HEK293 (cell line): ENCODE results near the gene SLC38A6.

Experiments used
- CTCF ChIA-PET: fragments of 350-600 bp; formaldehyde crosslinking; extraction: SDS; loops from one replicate; lab custom pipeline; 2021; ENCODE audit warnings: antibody characterized with exemption; lab: Yijun Ruan, JAX
- POLR2A ChIA-PET: fragments of 300-600 bp; formaldehyde crosslinking; extraction: SDS; loops from one replicate; lab custom pipeline; 2020; ENCODE audit warnings: antibody characterized with exemption, inconsistent platforms; lab: Yijun Ruan, JAX
- H3K27ac ChIP-seq: fragments of 200-500 bp; sonication (Bioruptor generic); 2 replicates; pipeline ENCODE4 v1.5.1; 2014; ENCODE audit warnings: low read depth, low read length, control low read depth, inconsistent platforms; ENCODE audit errors: extremely low read depth
- H3K36me3 ChIP-seq, 2 experiments: fragments of 200-500 bp in 1 of 2; sonication (Bioruptor generic) in 1 of 2; 1 replicate in 1 of 2; 2 replicates in 1 of 2; pipeline ENCODE4 v1.5.1; 2014 to 2017; ENCODE audit warnings: inconsistent platforms in 2 of 2, low read length in 2 of 2; ENCODE audit not compliant: control insufficient read depth in 2 of 2, insufficient read depth in 1 of 2
- H3K4me1 ChIP-seq: fragments of 200-500 bp; sonication (Bioruptor generic); 2 replicates; pipeline ENCODE4 v1.5.1; 2014; ENCODE audit warnings: mild to moderate bottlenecking, low read length, inconsistent platforms; ENCODE audit not compliant: control insufficient read depth, insufficient read depth
- H3K4me3 ChIP-seq: 2 replicates; pipeline ENCODE4 v1.5.1; 2011; ENCODE audit warnings: low read depth, mild to moderate bottlenecking, control low read depth, low read length, moderate library complexity
- H3K9me3 ChIP-seq: fragments of 200-500 bp; sonication (Bioruptor generic); 2 replicates; pipeline ENCODE4 v1.5.1; 2014; ENCODE audit warnings: low read depth, low read length, inconsistent platforms; ENCODE audit not compliant: control insufficient read depth, insufficient read depth
- AEBP2 ChIP-seq: fragments of 450-650 bp; formaldehyde crosslinking; IDR thresholded peaks from 2 replicates; pipeline ENCODE4 v1.5.1; 2016; ENCODE audit warnings: missing biosample characterization, missing genetic modification characterization, borderline replicate concordance
- KLF1 ChIP-seq: fragments of 450-650 bp; formaldehyde crosslinking; IDR thresholded peaks from 2 replicates; pipeline ENCODE4 v1.5.1; 2016; ENCODE audit warnings: missing biosample characterization, missing genetic modification characterization
- REPIN1 ChIP-seq: fragments of 450-650 bp; formaldehyde crosslinking; IDR thresholded peaks from 2 replicates; pipeline ENCODE4 v1.5.1; 2017; ENCODE audit warnings: missing biosample characterization, missing genetic modification characterization, low read depth
- SCRT1 ChIP-seq: fragments of 450-650 bp; formaldehyde crosslinking; IDR thresholded peaks from 2 replicates; pipeline ENCODE4 v1.5.1; 2016; ENCODE audit warnings: missing biosample characterization, missing genetic modification characterization, borderline replicate concordance
- SP7 ChIP-seq: fragments of 450-650 bp; formaldehyde crosslinking; IDR thresholded peaks from 2 replicates; pipeline ENCODE4 v1.5.1; 2016; ENCODE audit warnings: missing biosample characterization, missing genetic modification characterization
- ZNF155 ChIP-seq: fragments of 450-650 bp; formaldehyde crosslinking; IDR thresholded peaks from 2 replicates; pipeline ENCODE4 v1.5.1; 2016; ENCODE audit warnings: missing biosample characterization, missing genetic modification characterization
- ZNF175 ChIP-seq: fragments of 450-650 bp; formaldehyde crosslinking; IDR thresholded peaks from 2 replicates; pipeline ENCODE4 v1.5.1; 2016; ENCODE audit warnings: missing biosample characterization, missing genetic modification characterization
- ZNF280D ChIP-seq: fragments of 450-650 bp; formaldehyde crosslinking; IDR thresholded peaks from 2 replicates; pipeline ENCODE4 v1.5.1; 2016; ENCODE audit warnings: missing biosample characterization, missing genetic modification characterization
- ZNF302 ChIP-seq: fragments of 450-650 bp; formaldehyde crosslinking; IDR thresholded peaks from 2 replicates; pipeline ENCODE4 v1.5.1; 2016; ENCODE audit warnings: missing biosample characterization, missing genetic modification characterization, low read depth
- ZNF354C ChIP-seq: fragments of 450-650 bp; formaldehyde crosslinking; IDR thresholded peaks from 2 replicates; pipeline ENCODE4 v1.5.1; 2016; ENCODE audit warnings: missing biosample characterization, missing genetic modification characterization, low read depth, borderline replicate concordance
- ZNF423 ChIP-seq: fragments of 450-650 bp; formaldehyde crosslinking; IDR thresholded peaks from 2 replicates; pipeline ENCODE4 v1.5.1; 2016; ENCODE audit warnings: missing biosample characterization, missing genetic modification characterization
- ZNF433 ChIP-seq: fragments of 450-650 bp; formaldehyde crosslinking; IDR thresholded peaks from 2 replicates; pipeline ENCODE4 v1.5.1; 2016; ENCODE audit warnings: missing biosample characterization, missing genetic modification characterization, low read depth
- ZNF473 ChIP-seq: fragments of 450-650 bp; formaldehyde crosslinking; IDR thresholded peaks from 2 replicates; pipeline ENCODE4 v1.5.1; 2017; ENCODE audit warnings: missing biosample characterization, missing genetic modification characterization
- ZNF580 ChIP-seq: fragments of 450-650 bp; formaldehyde crosslinking; IDR thresholded peaks from 2 replicates; pipeline ENCODE4 v1.5.1; 2016; ENCODE audit warnings: missing biosample characterization, missing genetic modification characterization
- ZNF600 ChIP-seq: fragments of 450-650 bp; formaldehyde crosslinking; IDR thresholded peaks from 2 replicates; pipeline ENCODE4 v1.5.1; 2016; ENCODE audit warnings: missing biosample characterization, missing genetic modification characterization
- ZNF777 ChIP-seq: fragments of 450-650 bp; formaldehyde crosslinking; IDR thresholded peaks from 2 replicates; pipeline ENCODE4 v1.5.1; 2017; ENCODE audit warnings: missing biosample characterization, missing genetic modification characterization, borderline replicate concordance
- TF ChIP-seq, protein P1 (sequence below): fragments of 450-650 bp; formaldehyde crosslinking; IDR thresholded peaks from 2 replicates; pipeline ENCODE4 v1.5.1; 2016; ENCODE audit warnings: missing biosample characterization, missing genetic modification characterization

The SLC38A6 gene

GRCh38 chr14:61077951-61078720 is 97.1 kb downstream of the SLC38A6 start:
- no peak overlapping the region for H3K4me3 ChIP-seq
- H3K4me1 ChIP-seq = no peaks in the 10 kb centered on the region
- CTCF ChIA-PET = interaction anchor here (0.7 to 1.2 kb wide), 2 partner anchors 10 to 573 kb away, joined by 3 to 5 read pairs; no protein-coding TSS in a partner anchor
- H3K27ac ChIP-seq = no peak overlapping the region
- H3K36me3 ChIP-seq = no peaks in the 10 kb centered on the region
- TF ChIP-seq AEBP2 = no peak
- no peak for TF ChIP-seq ZNF354C (tag by site-specific recombination)
- no peak for TF ChIP-seq ZNF433
- TF ChIP-seq REPIN1 = no peak
- TF ChIP-seq KLF1 (tag by site-specific recombination) = no peak
- TF ChIP-seq ZNF175 (tag by site-specific recombination) = no peak
- TF ChIP-seq ZNF600 (tag by site-specific recombination) = no peak
- TF ChIP-seq ZNF423 = no peak
- TF ChIP-seq, protein P1, sequence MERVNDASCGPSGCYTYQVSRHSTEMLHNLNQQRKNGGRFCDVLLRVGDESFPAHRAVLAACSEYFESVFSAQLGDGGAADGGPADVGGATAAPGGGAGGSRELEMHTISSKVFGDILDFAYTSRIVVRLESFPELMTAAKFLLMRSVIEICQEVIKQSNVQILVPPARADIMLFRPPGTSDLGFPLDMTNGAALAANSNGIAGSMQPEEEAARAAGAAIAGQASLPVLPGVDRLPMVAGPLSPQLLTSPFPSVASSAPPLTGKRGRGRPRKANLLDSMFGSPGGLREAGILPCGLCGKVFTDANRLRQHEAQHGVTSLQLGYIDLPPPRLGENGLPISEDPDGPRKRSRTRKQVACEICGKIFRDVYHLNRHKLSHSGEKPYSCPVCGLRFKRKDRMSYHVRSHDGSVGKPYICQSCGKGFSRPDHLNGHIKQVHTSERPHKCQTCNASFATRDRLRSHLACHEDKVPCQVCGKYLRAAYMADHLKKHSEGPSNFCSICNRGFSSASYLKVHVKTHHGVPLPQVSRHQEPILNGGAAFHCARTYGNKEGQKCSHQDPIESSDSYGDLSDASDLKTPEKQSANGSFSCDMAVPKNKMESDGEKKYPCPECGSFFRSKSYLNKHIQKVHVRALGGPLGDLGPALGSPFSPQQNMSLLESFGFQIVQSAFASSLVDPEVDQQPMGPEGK (tag by site-specific recombination) = no peak
- H3K9me3 ChIP-seq = no peaks in the 10 kb centered on the region
- POLR2A ChIA-PET = no interaction called here

DNA sequence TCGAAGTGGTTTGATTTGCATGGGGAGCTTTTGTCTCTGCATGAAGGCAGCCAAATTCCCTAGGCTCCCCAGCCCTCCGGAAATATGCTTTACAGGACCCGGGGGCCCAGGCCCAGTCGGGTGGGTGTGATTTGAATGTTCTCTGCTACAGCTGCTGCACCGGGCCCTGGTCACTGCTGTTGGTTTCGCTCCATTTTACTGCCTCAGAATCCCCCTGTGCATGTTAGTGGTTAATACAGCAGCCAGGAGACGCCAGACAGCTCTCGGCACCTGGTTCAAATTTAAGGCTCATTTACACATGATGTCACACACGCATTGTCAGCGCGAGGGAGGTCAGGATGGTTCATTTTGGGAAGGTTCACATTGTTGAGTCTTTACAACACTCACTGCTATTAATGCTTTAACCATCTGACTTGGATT is 99.6 kb downstream of the SLC38A6 start:
- H3K27ac ChIP-seq = no peak overlapping the region
- no peak overlapping the region for H3K4me3 ChIP-seq
- H3K9me3 ChIP-seq = no peaks in the 10 kb centered on the region; the same call in 1 of the 2 replicates
- CTCF ChIA-PET = no interaction called here
- H3K4me1 ChIP-seq = no peaks in the 10 kb centered on the region
- POLR2A ChIA-PET = no interaction called here
- TF ChIP-seq ZNF280D (tag by site-specific recombination) = no peak
- no peak for TF ChIP-seq ZNF777 (tag by site-specific recombination)
- TF ChIP-seq ZNF580 = no peak
- no peak for TF ChIP-seq SCRT1 (tag by site-specific recombination)
- no peak for TF ChIP-seq ZNF155 (tag by site-specific recombination)
- no peak for TF ChIP-seq ZNF302 (tag by site-specific recombination)
- no peak for TF ChIP-seq ZNF473
- TF ChIP-seq SP7 = no peak
- peaks cover 0 to 5% of the 10 kb centered on the region in 2 experiments; a peak in 1 of 3 replicates for H3K36me3 ChIP-seq
